Measurements from ENCODE around the gene HSD3B1. TPM values are rescaled to one million over a fixed set of nuclear protein-coding genes. Genes with fewer than 3 reads are reported as not detected.

HSD3B1 gene
- total RNA-seq, 4 donors from 2014 or later = not detected

DNA sequence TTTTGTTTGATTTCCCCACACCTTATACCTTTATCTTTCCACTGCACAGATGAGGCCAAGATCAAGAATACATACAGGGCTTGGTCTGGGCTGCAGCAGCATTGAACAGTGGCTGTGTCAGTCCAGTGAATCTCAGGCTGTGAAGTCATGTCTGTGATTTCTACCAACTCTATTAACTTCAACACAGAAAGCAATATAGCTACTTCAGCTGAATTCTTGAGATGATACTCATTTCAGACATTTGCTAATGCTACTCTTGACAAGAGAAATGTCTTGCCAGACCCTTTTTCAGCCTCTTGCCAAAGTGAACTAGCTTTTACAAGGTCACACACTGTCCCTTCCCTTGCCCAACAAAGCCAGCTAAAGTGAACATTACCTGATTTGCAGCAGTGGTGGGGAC, 25.1 kb upstream of the HSD3B1 start:
- Histone ChIP-seq H3K27me3 (no peaks in the 10 kb centered on the region), H3K9me3 (no peaks in the 10 kb centered on the region), H3K4me3 (no peak overlapping the region), H3K4me1 (no peaks in the 10 kb centered on the region), H3K27ac (no peak overlapping the region), H3K36me3 (no peaks in the 10 kb centered on the region)
- DNase-seq (ENCODE audit: low spot score in 2 of 2) = no peak
- no peak for TF ChIP-seq POLR2A (IDR thresholded peaks at IDR 0.05)
- TF ChIP-seq EP300 (IDR thresholded peaks at IDR 0.05) = no peak
- TF ChIP-seq, protein P1, sequence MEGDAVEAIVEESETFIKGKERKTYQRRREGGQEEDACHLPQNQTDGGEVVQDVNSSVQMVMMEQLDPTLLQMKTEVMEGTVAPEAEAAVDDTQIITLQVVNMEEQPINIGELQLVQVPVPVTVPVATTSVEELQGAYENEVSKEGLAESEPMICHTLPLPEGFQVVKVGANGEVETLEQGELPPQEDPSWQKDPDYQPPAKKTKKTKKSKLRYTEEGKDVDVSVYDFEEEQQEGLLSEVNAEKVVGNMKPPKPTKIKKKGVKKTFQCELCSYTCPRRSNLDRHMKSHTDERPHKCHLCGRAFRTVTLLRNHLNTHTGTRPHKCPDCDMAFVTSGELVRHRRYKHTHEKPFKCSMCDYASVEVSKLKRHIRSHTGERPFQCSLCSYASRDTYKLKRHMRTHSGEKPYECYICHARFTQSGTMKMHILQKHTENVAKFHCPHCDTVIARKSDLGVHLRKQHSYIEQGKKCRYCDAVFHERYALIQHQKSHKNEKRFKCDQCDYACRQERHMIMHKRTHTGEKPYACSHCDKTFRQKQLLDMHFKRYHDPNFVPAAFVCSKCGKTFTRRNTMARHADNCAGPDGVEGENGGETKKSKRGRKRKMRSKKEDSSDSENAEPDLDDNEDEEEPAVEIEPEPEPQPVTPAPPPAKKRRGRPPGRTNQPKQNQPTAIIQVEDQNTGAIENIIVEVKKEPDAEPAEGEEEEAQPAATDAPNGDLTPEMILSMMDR (IDR thresholded peaks at IDR 0.05) = no peak

DNA sequence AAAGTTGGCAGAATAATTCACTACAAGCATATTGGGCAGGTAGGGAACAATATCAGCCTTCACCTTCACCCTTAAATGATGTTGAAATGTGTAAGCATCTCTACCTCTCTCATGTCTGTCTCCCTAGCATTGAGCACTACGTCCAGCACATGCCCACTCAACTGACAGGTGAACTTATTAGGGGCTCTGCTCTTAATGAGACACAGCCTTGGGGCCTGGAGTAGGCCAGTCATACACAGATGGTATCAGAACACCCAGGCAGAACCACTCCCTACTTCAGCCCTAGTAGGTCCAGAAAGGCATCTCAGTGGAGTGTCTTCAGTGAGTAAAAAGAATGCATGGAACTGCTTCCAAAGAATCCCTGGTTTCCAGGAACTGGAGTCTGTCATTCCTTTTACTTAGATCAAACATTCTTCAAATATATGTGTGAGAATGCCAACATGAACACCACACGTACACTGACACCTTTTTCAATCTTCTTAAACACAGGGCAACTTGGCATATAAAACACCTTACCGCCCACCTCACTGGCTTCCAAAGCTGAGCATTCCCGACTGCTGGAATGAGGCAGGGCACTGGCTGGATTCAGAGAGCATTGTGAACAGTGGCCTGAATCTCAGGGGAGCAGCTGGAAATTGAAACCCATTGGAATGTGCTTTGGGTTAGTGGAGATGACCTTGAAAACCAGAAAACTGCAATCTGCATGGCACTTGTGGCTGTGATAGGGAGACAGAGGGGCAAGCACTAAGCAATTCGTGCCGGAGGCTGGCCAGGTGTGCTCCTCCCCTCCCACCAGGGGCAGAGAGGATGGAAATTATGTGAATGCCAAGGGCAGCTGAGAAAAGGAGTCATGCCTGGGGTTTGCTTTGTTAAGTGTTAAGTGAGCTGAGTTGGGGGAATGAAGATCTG, 24.2 kb upstream of the HSD3B1 start:
- 70 to 73% methylated on average over 6 of the region's 6 CpGs for WGBS, 2 donors

DNA sequence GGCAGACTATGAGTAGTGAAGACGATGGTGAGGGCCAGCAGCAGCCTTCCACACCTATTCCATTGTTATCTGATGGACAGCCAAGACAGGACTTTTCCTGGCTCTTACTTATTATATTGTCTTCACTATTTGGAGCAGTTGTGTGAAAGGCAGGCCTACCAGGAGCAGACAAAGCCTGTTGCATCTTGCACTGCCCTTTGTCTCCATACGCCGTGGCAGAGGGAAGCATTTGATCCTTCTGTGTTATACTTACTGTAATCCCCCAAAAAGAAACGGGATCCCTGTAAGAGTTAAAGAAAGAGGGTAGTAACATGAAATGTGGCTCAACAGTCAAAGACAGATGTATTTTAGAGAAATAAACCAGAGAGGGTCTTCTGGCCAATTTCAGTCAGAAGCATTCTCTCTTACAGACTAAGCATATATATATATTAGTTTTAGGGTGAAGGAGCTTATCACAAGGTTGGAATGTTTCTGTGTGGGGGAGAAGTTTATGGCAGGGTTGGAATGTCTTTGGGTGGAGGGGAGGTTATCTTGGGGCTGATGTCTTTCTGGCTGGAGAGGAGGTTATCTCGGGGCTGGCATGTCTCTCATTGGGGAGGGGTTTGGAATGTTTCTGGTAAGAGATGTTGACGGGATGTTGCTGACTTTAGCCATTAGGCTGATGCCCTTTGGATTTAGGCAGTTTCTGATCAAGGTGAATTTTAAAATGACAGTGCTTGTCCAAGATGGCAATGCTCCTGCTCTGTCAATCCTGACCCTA, 23.4 kb upstream of the HSD3B1 start:
- Histone ChIP-seq H3K4me3 (no peak overlapping the region), H3K9me3 (no peaks in the 10 kb centered on the region), H3K4me1 (no peaks in the 10 kb centered on the region), H3K27me3 (no peaks in the 10 kb centered on the region), H3K36me3 (no peaks in the 10 kb centered on the region), H3K27ac (no peak overlapping the region)
- WGBS, 2 donors = 79 to 81% methylated on average over 6 of the region's 6 CpGs
- DNase-seq (ENCODE audit: low spot score in 2 of 2) = no peak
- TF ChIP-seq EP300 (IDR thresholded peaks at IDR 0.05) (no peak), POLR2A (IDR thresholded peaks at IDR 0.05) (no peak)
- TF ChIP-seq, protein P1 (IDR thresholded peaks at IDR 0.05) = no peak

More for the DNA sequence above, 24.2 kb upstream of the HSD3B1 start:
- H3K27ac ChIP-seq = no peak overlapping the region
- TF ChIP-seq EP300 (IDR thresholded peaks at IDR 0.05) (no peak), POLR2A (IDR thresholded peaks at IDR 0.05) (no peak)
- TF ChIP-seq, protein P1 (IDR thresholded peaks at IDR 0.05) = no peak
- H3K4me1 ChIP-seq = no peaks in the 10 kb centered on the region
- H3K9me3 ChIP-seq = no peaks in the 10 kb centered on the region
- no peak for DNase-seq (ENCODE audit: low spot score in 2 of 2)
- H3K4me3 ChIP-seq = no peak overlapping the region
- no peaks in the 10 kb centered on the region for H3K27me3 ChIP-seq
- no peaks in the 10 kb centered on the region for H3K36me3 ChIP-seq

DNA sequence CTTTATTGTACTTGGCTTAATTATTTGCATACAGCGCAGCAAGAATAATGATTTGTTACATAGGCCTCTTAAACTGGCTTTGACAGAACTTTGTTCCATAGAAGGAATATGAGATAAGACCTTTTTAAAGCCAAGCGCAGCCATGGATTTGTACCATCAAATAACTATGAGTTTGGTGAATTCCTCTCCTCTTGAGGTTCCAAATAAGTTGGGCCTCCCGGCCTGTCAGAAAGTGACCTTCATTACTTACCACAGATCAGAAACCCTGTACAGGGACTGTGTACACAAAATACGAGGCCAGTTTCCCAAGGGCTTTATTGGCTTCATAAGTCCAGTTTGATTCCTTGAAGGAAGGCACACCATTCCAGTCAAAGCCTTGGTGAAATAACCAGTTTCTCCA, 21.8 kb upstream of the HSD3B1 start:
- DNase-seq (ENCODE audit: low spot score in 2 of 2) = no peak
- Histone ChIP-seq H3K4me1 (no peaks in the 10 kb centered on the region), H3K9me3 (no peaks in the 10 kb centered on the region), H3K27ac (no peak overlapping the region), H3K4me3 (no peak overlapping the region), H3K36me3 (no peaks in the 10 kb centered on the region), H3K27me3 (no peaks in the 10 kb centered on the region)
- WGBS, 2 donors = 83 to 84% methylated on average over 4 of the region's 4 CpGs
- TF ChIP-seq, protein P1 (IDR thresholded peaks at IDR 0.05) = no peak
- TF ChIP-seq EP300 (IDR thresholded peaks at IDR 0.05) (no peak), POLR2A (IDR thresholded peaks at IDR 0.05) (no peak)

DNA sequence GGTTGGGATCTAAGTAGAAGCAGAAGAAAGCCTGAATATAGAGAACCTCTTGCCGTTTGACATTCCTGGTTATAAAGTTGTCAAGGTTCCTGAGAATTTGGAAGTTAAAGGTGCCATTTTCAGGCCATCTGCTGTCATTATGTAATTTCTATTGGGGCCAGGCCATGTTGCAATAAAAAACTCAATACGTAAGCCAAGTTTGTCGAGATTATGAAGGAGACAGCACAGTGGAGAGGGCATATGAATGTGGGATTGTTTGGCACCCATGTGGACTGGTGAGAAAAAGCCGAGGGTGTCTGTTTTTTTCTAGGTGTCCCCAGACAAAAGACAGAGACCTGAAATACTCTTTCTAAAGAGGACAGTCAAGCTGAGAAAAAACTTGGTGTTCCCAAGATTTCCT, 18.8 kb upstream of the HSD3B1 start:
- Histone ChIP-seq H3K27me3 (no peaks in the 10 kb centered on the region), H3K36me3 (no peaks in the 10 kb centered on the region), H3K9me3 (no peaks in the 10 kb centered on the region), H3K4me1 (no peaks in the 10 kb centered on the region), H3K4me3 (no peak overlapping the region), H3K27ac (no peak overlapping the region)
- no peak for DNase-seq (ENCODE audit: low spot score in 2 of 2)
- TF ChIP-seq POLR2A (IDR thresholded peaks at IDR 0.05) (no peak), EP300 (IDR thresholded peaks at IDR 0.05) (no peak)
- TF ChIP-seq, protein P1 (IDR thresholded peaks at IDR 0.05) = no peak
- WGBS, 2 donors = 74 to 75% methylated on average over 4 of the region's 4 CpGs
